Colonic mucosa (tissue), 4 donors: ENCODE results near the gene DHX8. TPM values are rescaled to one million over a fixed set of nuclear protein-coding genes. Genes with fewer than 3 reads are reported as not detected.

Source experiments
- DNase-seq: peaks from one replicate; pipeline ENCODE4 v3.0.0-alpha.2; 2020
- H3K27ac ChIP-seq: fragments of 200-600 bp; one replicate; pipeline ENCODE4 v1.8.0; 2021
- H3K27me3 ChIP-seq: fragments of 200-600 bp; one replicate; pipeline ENCODE4 v1.8.0; 2021
- H3K36me3 ChIP-seq: fragments of 200-600 bp; one replicate; pipeline ENCODE4 v1.8.0; 2021
- H3K4me1 ChIP-seq: fragments of 200-600 bp; one replicate; pipeline ENCODE4 v1.8.0; 2021; ENCODE audit warnings: mild to moderate bottlenecking
- H3K4me3 ChIP-seq: fragments of 200-600 bp; one replicate; pipeline ENCODE4 v1.8.0; 2021
- H3K9ac ChIP-seq, 2 donors: one replicate each; pipeline ENCODE4 v1.7.0; 2013; ENCODE audit warnings: control low read depth in 2 of 2, low read depth in 2 of 2, low read length in 2 of 2
- H3K9me3 ChIP-seq: fragments of 200-600 bp; one replicate; pipeline ENCODE4 v1.8.0; 2021
- CTCF ChIP-seq: fragments of 200-600 bp; IDR thresholded peaks from one replicate; pipeline ENCODE4 v1.8.0; 2022; ENCODE audit warnings: antibody characterized with exemption, mild to moderate bottlenecking
- intact Hi-C: fragments of 100-400 bp; cut with DNase I; formaldehyde crosslinking; loops from one replicate; pipeline ENCODE4 v1.14.1; 2022
- total RNA-seq, 2 donors: library from RNA; stranded (reverse); fragmentation: NEBNext Ultra II Directional in 1 of 2; extraction: Animal tissue kit (Norgen Biotek cat#: 25700) in 1 of 2; gene quantifications; one replicate each; pipeline ENCODE4 v1.2.1, GENCODE V29; 2021
- donor health status: healthy.
- donor health status: DM: no; HTN: no; CAD: no.
- donor health status: DM: no; HTN: no; CAD: no.

Gene DHX8
- total RNA-seq, result 10 to 100 TPM; 44.5 to 47.6 TPM

- Histone ChIP-seq H3K27me3 (no peaks in the 10 kb centered on the region), H3K9me3 (no peaks in the 10 kb centered on the region), H3K27ac (peak within 1 kb of the TSS; percentile 77), H3K9ac (peak within 1 kb of the TSS; percentile 77 to 95), H3K36me3 (no peaks in the 10 kb centered on the region), H3K4me1 (peaks cover 13% of the 10 kb centered on the region), H3K4me3 (peak within 1 kb of the TSS; percentile 78)
- peak; percentile 97 for DNase-seq
- peak; percentile 100 for TF ChIP-seq CTCF
- intact Hi-C loops, result loop anchor here (1.0 kb wide), 1 partner anchor 90 kb away; no protein-coding TSS in a partner anchor
These were observed at the start of gene DHX8 for GRCh38 chr17:43483674-43484551. TSS of gene DHX8 (plus strand) at chr17:43483975. CDS start at chr17:43484038, 63 bp downstream.

- Histone ChIP-seq H3K27ac (no peak overlapping the region), H3K36me3 (no peaks in the 10 kb centered on the region), H3K4me1 (no peaks in the 10 kb centered on the region), H3K9ac (no peak overlapping the region), H3K9me3 (no peaks in the 10 kb centered on the region), H3K4me3 (no peak overlapping the region), H3K27me3 (no peaks in the 10 kb centered on the region)
- no peak for TF ChIP-seq CTCF
- DNase-seq, result no peak
- intact Hi-C loops, result no loop called here
These were observed 48.9 kb upstream of the DHX8 start for GRCh38 chr17:43434902-43435319.

GRCh38 chr17:43437756-43438155, 46.0 kb upstream of the DHX8 start:
- no peaks in the 10 kb centered on the region for H3K27me3 ChIP-seq
- H3K9ac ChIP-seq, result no peak overlapping the region
- H3K9me3 ChIP-seq, result no peaks in the 10 kb centered on the region
- intact Hi-C loops, result no loop called here
- no peak for TF ChIP-seq CTCF
- no peak overlapping the region for H3K27ac ChIP-seq
- H3K4me1 ChIP-seq, result no peaks in the 10 kb centered on the region
- DNase-seq, result no peak
- no peak overlapping the region for H3K4me3 ChIP-seq
- no peaks in the 10 kb centered on the region for H3K36me3 ChIP-seq

- Histone ChIP-seq H3K36me3 (no peaks in the 10 kb centered on the region), H3K4me1 (no peaks in the 10 kb centered on the region), H3K27me3 (no peaks in the 10 kb centered on the region), H3K9ac (no peak overlapping the region), H3K4me3 (no peak overlapping the region), H3K27ac (no peak overlapping the region), H3K9me3 (no peaks in the 10 kb centered on the region)
- no peak for DNase-seq
- intact Hi-C loops, result no loop called here
- TF ChIP-seq CTCF, result no peak
These were observed 45.1 kb upstream of the DHX8 start for GRCh38 chr17:43438626-43439025.

GRCh38 chr17:43439041-43439440, 44.7 kb upstream of the DHX8 start:
- intact Hi-C loops, result no loop called here
- Histone ChIP-seq H3K9ac (no peak overlapping the region), H3K4me3 (no peak overlapping the region), H3K36me3 (no peaks in the 10 kb centered on the region), H3K4me1 (no peaks in the 10 kb centered on the region), H3K9me3 (no peaks in the 10 kb centered on the region), H3K27me3 (no peaks in the 10 kb centered on the region), H3K27ac (no peak overlapping the region)
- no peak for TF ChIP-seq CTCF
- no peak for DNase-seq
